OCI-LY1 (cell line): ENCODE data around the gene PDHX.
"Not testable (repeated sequence)": the region's sequence is repeated elsewhere in the genome, so short reads cannot be mapped to it uniquely, and the experiment has no call there.

Source experiments
- H2AFZ ChIP-seq: fragments of 200-600 bp; sonication (generic), shearing (Covaris generic); 2 replicates; pipeline ENCODE4 v1.6.0; 2014; ENCODE audit warnings: antibody characterized with exemption, mild to moderate bottlenecking, low read length
- H3F3A ChIP-seq: fragments of 200-600 bp; sonication (generic), shearing (Covaris generic); 2 replicates; pipeline ENCODE4 v1.6.0; 2014; ENCODE audit warnings: mild to moderate bottlenecking, antibody characterized with exemption, low read length, moderate library complexity; ENCODE audit not compliant: insufficient read depth
- H3K27ac ChIP-seq: fragments of 200-600 bp; sonication (generic); 2 replicates; pipeline ENCODE4 v1.5.1; 2014; ENCODE audit warnings: low read length, mixed run types, mild to moderate bottlenecking, low read depth; ENCODE audit not compliant: poor library complexity, severe bottlenecking
- H3K27me3 ChIP-seq: fragments of 200-600 bp; sonication (generic); 2 replicates; pipeline ENCODE4 v1.6.0; 2014; ENCODE audit warnings: antibody characterized with exemption, mild to moderate bottlenecking, low read length, moderate library complexity; ENCODE audit not compliant: insufficient read depth
- H3K36me3 ChIP-seq: fragments of 200-600 bp; sonication (generic); 2 replicates; pipeline ENCODE4 v1.6.1; 2014; ENCODE audit warnings: mild to moderate bottlenecking, antibody characterized with exemption, low read length, moderate library complexity, mixed read lengths; ENCODE audit not compliant: insufficient read depth
- H3K4me1 ChIP-seq: fragments of 200-600 bp; sonication (generic); 2 replicates; pipeline ENCODE4 v1.5.1; 2014; ENCODE audit warnings: mild to moderate bottlenecking, low read length, moderate library complexity; ENCODE audit not compliant: insufficient read depth, severe bottlenecking
- H3K4me2 ChIP-seq: fragments of 200-600 bp; sonication (generic), shearing (Covaris generic); 2 replicates; pipeline ENCODE4 v1.6.1; 2014; ENCODE audit warnings: low read length
- H3K4me3 ChIP-seq: fragments of 200-600 bp; sonication (generic); 2 replicates; pipeline ENCODE4 v1.5.1; 2014; ENCODE audit warnings: low read length, low read depth, mild to moderate bottlenecking, mixed read lengths; ENCODE audit not compliant: poor library complexity, severe bottlenecking
- H3K79me2 ChIP-seq: fragments of 200-600 bp; shearing (Covaris generic); 2 replicates; pipeline ENCODE4 v1.6.1; 2016; ENCODE audit warnings: mixed run types, low read length, mixed read lengths; ENCODE audit not compliant: insufficient read depth
- H3K9ac ChIP-seq: fragments of 200-600 bp; sonication (generic), shearing (Covaris generic); 2 replicates; pipeline ENCODE4 v1.6.1; 2014; ENCODE audit warnings: mild to moderate bottlenecking, low read length, mixed read lengths
- H3K9me2 ChIP-seq: fragments of 200-600 bp; sonication (generic), shearing (Covaris generic); 2 replicates; pipeline ENCODE4 v1.6.1; 2014; ENCODE audit warnings: low read depth, mild to moderate bottlenecking, low read length, mixed read lengths
- H3K9me3 ChIP-seq: fragments of 200-600 bp; shearing (Covaris generic); 2 replicates; pipeline ENCODE4 v1.6.1; 2014; ENCODE audit warnings: low read length, mixed read lengths
- H4K20me1 ChIP-seq: fragments of 200-600 bp; sonication (generic), shearing (Covaris generic); 2 replicates; pipeline ENCODE4 v1.6.0; 2016; ENCODE audit warnings: mild to moderate bottlenecking, low read length; ENCODE audit not compliant: insufficient read depth
- CTCF ChIP-seq: fragments of 200-600 bp; sonication (generic), shearing (Covaris generic); IDR thresholded peaks from 2 replicates; pipeline ENCODE4 v1.5.1; 2017; ENCODE audit warnings: mild to moderate bottlenecking, antibody characterized with exemption, low read length, moderate library complexity, mixed read lengths
- EZH2 ChIP-seq: fragments of 200-600 bp; sonication (generic), shearing (Covaris generic); IDR thresholded peaks from 2 replicates; pipeline ENCODE4 v1.8.0; 2017; ENCODE audit warnings: borderline replicate concordance, mixed run types, mild to moderate bottlenecking, antibody characterized with exemption, low read length, moderate library complexity, mixed read lengths

PDHX gene

DNA sequence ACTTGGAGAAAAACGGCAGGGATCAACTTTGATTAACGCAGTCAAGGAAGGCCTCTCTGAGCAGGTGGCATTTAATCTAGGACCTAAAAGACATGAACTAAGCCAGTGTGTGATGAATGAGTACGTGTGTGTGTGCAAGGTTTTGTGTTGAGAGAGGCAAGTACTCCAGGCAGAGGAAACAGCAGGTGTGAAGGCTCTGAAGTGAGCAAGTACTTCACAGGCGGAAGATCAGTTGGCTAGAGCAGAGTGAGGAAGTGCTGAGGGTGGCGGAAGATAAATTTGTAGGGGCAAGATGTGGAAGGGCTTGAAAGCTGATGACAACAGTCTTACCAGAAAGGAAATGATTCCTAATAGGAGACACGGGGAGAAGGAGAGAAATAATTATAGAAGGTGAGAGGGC is 7.0 kb upstream of the PDHX start:
- Histone ChIP-seq H3K27me3 (no peaks in the 10 kb centered on the region), H3K27ac (no peak overlapping the region), H3K4me1 (peaks cover 9% of the 10 kb centered on the region), H3K4me3 (no peak overlapping the region), H3F3A (no peaks in the 10 kb centered on the region), H3K36me3 (peaks cover 21% of the 10 kb centered on the region), H2AFZ (no peak overlapping the region), H3K9ac (no peak overlapping the region), H3K9me3 (no peaks in the 10 kb centered on the region), H3K9me2 (no peaks in the 10 kb centered on the region), H3K79me2 (no peaks in the 10 kb centered on the region), H3K4me2 (no peak overlapping the region), H4K20me1 (no peaks in the 10 kb centered on the region)
- TF ChIP-seq EZH2 (no peak), CTCF (no peak)

DNA sequence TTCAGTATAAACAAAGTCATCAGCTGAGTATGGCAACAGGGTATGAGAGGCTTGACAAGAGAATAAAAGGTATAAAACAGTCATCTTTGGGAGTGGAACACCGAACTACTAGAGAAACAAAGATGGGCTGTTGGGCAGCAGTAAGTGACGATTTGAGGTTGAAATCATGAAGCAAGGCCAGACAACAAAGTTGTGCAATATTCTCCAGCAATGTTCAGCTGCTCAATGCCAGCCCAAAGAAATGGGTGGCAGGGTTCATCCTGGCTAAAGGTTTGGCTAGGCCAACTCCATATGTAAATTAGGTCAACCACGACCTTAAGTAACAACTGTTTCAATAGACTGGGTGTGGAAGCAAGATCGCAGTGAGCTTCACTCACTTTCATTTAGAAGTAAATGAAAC is 6.5 kb upstream of the PDHX start:
- Histone ChIP-seq H2AFZ (no peak overlapping the region), H4K20me1 (no peaks in the 10 kb centered on the region), H3K4me1 (peaks cover 15% of the 10 kb centered on the region), H3F3A (no peaks in the 10 kb centered on the region), H3K27me3 (no peaks in the 10 kb centered on the region), H3K9me2 (no peaks in the 10 kb centered on the region), H3K79me2 (peaks cover under 1% of the 10 kb centered on the region; the same call in 1 of the 2 replicates), H3K9me3 (no peaks in the 10 kb centered on the region), H3K4me2 (no peak overlapping the region), H3K4me3 (no peak overlapping the region), H3K36me3 (peaks cover 23% of the 10 kb centered on the region), H3K27ac (no peak overlapping the region), H3K9ac (no peak overlapping the region)
- TF ChIP-seq EZH2 = no peak

- no peak overlapping the region for H3K27ac ChIP-seq
- H3K4me2 ChIP-seq = no peak overlapping the region
- TF ChIP-seq EZH2 (no peak), CTCF (no peak)
- no peak overlapping the region for H3K9ac ChIP-seq
- H3K4me3 ChIP-seq = no peak overlapping the region
- no peak overlapping the region for H2AFZ ChIP-seq
- H3K9me2 ChIP-seq = no peaks in the 10 kb centered on the region
- peaks cover 6% of the 10 kb centered on the region; the same call in 1 of the 2 replicates for H3K79me2 ChIP-seq
- H4K20me1 ChIP-seq = no peaks in the 10 kb centered on the region
- no peaks in the 10 kb centered on the region for H3K9me3 ChIP-seq
- H3F3A ChIP-seq = no peaks in the 10 kb centered on the region
- H3K27me3 ChIP-seq = no peaks in the 10 kb centered on the region
- H3K4me1 ChIP-seq = peaks cover 19% of the 10 kb centered on the region
- peaks cover 23% of the 10 kb centered on the region for H3K36me3 ChIP-seq
These were observed 5.6 kb upstream of the PDHX start for GRCh38 chr11:34910817-34911216.

DNA sequence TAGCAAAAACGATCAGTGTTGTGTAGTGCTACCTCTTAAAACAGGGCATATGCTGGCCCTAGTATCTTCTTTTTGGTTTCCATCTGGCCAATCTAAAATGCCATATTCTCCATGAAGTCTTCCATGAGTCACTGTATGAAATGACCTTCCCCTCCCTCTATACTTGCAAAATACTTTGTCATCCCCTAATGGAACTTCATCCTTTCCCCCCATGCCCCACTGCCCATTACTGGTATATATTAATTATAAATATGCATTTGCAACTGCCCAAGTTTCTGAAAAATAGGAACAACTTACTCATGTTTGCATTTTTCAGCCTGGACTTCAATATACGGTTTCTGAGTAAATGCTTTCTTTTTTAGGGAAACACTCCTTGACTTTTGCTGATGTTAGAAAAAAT is 4.7 kb upstream of the PDHX start:
- Histone ChIP-seq H3K9ac (no peak overlapping the region), H3K27ac (no peak overlapping the region), H3K4me2 (no peak overlapping the region), H2AFZ (no peak overlapping the region), H3K79me2 (peaks cover 7% of the 10 kb centered on the region; the same call in 1 of the 2 replicates), H3K9me2 (no peaks in the 10 kb centered on the region), H3K9me3 (no peaks in the 10 kb centered on the region), H3K36me3 (peaks cover 23% of the 10 kb centered on the region), H3K27me3 (no peaks in the 10 kb centered on the region), H3F3A (no peaks in the 10 kb centered on the region), H3K4me3 (no peak overlapping the region), H4K20me1 (no peaks in the 10 kb centered on the region), H3K4me1 (peaks cover 19% of the 10 kb centered on the region)
- no peak for TF ChIP-seq CTCF
- no peak for TF ChIP-seq EZH2

DNA sequence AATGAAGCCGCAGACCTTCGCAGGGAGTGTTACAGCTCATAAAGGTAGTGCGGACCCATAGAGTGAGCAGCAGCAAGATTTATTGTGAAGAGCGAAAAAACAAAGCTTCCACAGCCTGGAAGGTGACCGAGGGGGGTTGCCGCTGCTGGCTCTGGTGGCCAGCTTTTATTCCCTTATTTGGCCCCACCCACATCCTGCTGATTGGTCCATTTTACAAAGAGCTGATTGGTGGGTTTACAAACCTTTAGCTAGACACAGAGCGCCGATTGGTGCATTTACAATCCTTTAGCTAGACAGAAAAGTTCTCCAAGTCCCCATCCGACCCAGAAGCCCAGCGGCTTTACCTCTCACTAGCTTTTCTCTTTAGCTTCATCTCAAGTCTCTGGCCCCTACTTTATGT is 2.9 kb upstream of the PDHX start:
- peaks cover 25% of the 10 kb centered on the region for H3K79me2 ChIP-seq

More for the DNA sequence above, 2.9 kb upstream of the PDHX start:
- not testable (repeated sequence) for H3K4me3 ChIP-seq, H3K9ac ChIP-seq, H3F3A ChIP-seq, H3K9me2 ChIP-seq, H3K27me3 ChIP-seq, H2AFZ ChIP-seq, H3K4me2 ChIP-seq, H4K20me1 ChIP-seq, H3K9me3 ChIP-seq, H3K27ac ChIP-seq
- H3K4me1 ChIP-seq = peaks cover 35% of the 10 kb centered on the region
- peaks cover 23% of the 10 kb centered on the region for H3K36me3 ChIP-seq
